ENCODE results near the gene HGD. TPM values are rescaled to one million over a fixed set of nuclear protein-coding genes. Genes with fewer than 3 reads are reported as not detected.
"Not testable (repeated sequence)": the region's sequence is repeated elsewhere in the genome, so short reads cannot be mapped to it uniquely, and the experiment has no call there.

The HGD gene
- total RNA-seq, 1 donor from 2014 or later, result 0.40 TPM

DNA sequence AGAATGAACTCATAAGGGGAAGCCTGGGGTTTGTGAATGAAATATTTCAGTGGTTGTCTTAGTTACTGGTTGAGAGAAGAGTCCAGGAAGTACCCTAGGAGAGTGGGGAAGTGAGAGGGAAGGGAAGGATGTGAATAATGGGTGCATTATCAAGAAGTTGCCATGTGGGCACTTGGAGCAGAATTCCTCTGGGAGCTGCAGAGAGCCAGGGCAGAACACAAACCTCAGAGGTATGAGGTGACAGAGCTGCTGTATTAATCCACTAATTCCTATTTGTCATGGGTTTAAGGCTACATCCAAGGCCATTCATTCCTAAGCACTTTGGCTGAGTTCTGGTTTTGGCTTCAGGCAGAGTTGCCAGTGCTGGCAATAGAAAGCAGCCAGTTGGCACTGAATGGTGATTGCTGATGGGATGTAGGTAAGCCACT lies 56.9 kb downstream of the HGD start:
- Mint-ChIP-seq H3K4me1 (ENCODE audit: low read depth) (peaks cover 2% of the 10 kb centered on the region), H3K27me3 (ENCODE audit: low read depth) (no peaks in the 10 kb centered on the region), H3K9me3 (ENCODE audit: low read depth) (peaks cover 16% of the 10 kb centered on the region), H3K36me3 (ENCODE audit: low read depth) (no peaks in the 10 kb centered on the region), H3K27ac (ENCODE audit: unreplicated experiment) (no peak overlapping the region), H3K4me3 (ENCODE audit: unreplicated experiment) (no peak overlapping the region)
- no peak for DNase-seq (ENCODE audit: low spot score)
- TF ChIP-seq, protein P1, sequence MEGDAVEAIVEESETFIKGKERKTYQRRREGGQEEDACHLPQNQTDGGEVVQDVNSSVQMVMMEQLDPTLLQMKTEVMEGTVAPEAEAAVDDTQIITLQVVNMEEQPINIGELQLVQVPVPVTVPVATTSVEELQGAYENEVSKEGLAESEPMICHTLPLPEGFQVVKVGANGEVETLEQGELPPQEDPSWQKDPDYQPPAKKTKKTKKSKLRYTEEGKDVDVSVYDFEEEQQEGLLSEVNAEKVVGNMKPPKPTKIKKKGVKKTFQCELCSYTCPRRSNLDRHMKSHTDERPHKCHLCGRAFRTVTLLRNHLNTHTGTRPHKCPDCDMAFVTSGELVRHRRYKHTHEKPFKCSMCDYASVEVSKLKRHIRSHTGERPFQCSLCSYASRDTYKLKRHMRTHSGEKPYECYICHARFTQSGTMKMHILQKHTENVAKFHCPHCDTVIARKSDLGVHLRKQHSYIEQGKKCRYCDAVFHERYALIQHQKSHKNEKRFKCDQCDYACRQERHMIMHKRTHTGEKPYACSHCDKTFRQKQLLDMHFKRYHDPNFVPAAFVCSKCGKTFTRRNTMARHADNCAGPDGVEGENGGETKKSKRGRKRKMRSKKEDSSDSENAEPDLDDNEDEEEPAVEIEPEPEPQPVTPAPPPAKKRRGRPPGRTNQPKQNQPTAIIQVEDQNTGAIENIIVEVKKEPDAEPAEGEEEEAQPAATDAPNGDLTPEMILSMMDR (IDR thresholded peaks at IDR 0.05), result no peak

DNA sequence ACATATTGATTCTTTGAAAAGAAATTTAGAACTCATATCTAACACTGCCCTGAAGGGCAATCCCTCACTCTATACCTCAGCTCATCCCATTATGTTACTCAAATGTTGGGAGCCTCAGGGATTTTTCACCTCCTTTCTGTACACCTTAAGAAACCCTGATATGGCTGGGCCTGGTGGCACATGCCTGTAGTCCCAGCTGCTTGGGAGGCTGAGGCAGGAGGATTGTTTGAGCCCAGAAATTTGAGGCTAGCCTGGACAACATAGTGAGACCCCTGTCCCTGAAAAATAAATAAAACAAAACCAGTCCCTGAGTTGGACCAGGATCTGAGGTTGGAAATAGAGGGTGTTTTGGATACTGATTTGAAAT lies 58.3 kb downstream of the HGD start:
- H3K27ac Mint-ChIP-seq (ENCODE audit: unreplicated experiment), result no peak overlapping the region
- H3K9me3 Mint-ChIP-seq (ENCODE audit: low read depth), result peaks cover 12% of the 10 kb centered on the region
- H3K4me1 Mint-ChIP-seq (ENCODE audit: low read depth), result peaks cover 2% of the 10 kb centered on the region
- no peak overlapping the region for H3K4me3 Mint-ChIP-seq (ENCODE audit: unreplicated experiment)
- no peaks in the 10 kb centered on the region for H3K27me3 Mint-ChIP-seq (ENCODE audit: low read depth)
- TF ChIP-seq, protein P1 (IDR thresholded peaks at IDR 0.05), result no peak
- no peak for DNase-seq (ENCODE audit: low spot score)
- no peaks in the 10 kb centered on the region for H3K36me3 Mint-ChIP-seq (ENCODE audit: low read depth)

DNA sequence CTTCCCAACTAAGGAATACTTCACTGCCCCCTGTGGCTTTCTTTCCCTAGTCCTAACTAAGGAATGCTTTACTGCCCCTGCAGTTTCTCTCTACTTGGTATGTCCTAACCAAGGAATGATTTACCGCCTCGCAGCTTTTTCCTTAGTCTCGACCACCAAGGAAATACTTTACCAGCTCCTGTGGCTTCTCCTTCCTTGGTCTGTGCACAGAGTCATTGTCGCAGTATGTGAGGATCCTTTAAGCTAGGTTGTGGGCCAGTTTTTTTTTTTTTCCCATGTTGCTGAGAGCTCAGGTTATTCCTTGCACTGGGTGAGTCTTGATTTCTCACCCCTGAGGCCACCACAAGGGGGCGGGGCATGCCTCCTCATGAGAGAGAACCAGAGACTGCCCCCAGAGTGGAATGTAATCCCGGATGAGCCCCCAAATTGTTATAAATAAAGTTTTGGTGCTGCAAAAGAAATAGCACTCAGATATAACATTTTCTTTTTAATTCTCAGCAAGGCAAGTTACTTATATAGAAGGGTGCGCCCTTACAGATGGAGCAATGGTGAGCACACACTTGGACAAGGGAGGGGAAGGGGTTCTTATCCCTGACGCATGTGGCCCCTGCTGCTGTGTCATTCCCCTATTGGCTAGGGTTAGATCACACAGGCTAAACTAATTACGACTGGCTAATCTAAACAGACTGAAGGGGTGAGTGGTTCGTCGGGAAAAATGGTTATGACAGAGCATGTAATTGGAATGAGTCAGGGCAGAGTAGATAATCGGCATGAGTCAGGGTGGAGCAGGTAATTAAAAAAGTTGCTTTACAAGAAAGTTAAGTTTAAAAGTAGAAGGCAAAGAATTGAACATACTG lies 58.9 kb downstream of the HGD start:
- Mint-ChIP-seq H3K36me3 (ENCODE audit: low read depth) (no peaks in the 10 kb centered on the region), H3K4me1 (ENCODE audit: low read depth) (peaks cover 2% of the 10 kb centered on the region), H3K27me3 (ENCODE audit: low read depth) (no peaks in the 10 kb centered on the region), H3K27ac (ENCODE audit: unreplicated experiment) (no peak overlapping the region), H3K9me3 (ENCODE audit: low read depth) (peaks cover 12% of the 10 kb centered on the region), H3K4me3 (ENCODE audit: unreplicated experiment) (no peak overlapping the region)
- no peak for DNase-seq (ENCODE audit: low spot score)
- TF ChIP-seq, protein P1 (IDR thresholded peaks at IDR 0.05), result peak; percentile 74

DNA sequence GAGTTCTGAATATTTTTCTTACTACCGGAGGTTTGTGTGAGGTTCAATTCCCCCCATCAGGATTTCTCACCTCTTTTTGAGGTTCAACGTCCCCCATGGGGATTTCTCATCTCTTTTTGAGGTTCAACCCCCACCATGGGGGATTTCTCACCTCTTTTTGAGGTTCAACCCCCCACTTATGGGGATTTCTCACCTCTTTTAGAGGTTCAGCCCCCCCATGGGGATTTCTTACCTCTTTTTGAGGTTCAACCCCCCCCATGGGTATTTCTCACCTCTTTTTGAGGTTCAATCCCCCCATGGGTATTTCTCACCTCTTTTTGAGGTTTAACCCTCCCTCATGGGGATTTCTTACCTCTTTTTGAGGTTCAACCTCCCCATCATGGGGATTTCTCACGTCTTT lies 59.6 kb downstream of the HGD start:
- Mint-ChIP-seq H3K4me3 (ENCODE audit: unreplicated experiment) (no peak overlapping the region), H3K27ac (ENCODE audit: unreplicated experiment) (no peak overlapping the region), H3K9me3 (ENCODE audit: low read depth) (peaks cover 12% of the 10 kb centered on the region), H3K27me3 (ENCODE audit: low read depth) (no peaks in the 10 kb centered on the region), H3K36me3 (ENCODE audit: low read depth) (no peaks in the 10 kb centered on the region), H3K4me1 (ENCODE audit: low read depth) (peaks cover 2% of the 10 kb centered on the region)
- TF ChIP-seq, protein P1 (IDR thresholded peaks at IDR 0.05), result no peak
- DNase-seq (ENCODE audit: low spot score), result no peak

DNA sequence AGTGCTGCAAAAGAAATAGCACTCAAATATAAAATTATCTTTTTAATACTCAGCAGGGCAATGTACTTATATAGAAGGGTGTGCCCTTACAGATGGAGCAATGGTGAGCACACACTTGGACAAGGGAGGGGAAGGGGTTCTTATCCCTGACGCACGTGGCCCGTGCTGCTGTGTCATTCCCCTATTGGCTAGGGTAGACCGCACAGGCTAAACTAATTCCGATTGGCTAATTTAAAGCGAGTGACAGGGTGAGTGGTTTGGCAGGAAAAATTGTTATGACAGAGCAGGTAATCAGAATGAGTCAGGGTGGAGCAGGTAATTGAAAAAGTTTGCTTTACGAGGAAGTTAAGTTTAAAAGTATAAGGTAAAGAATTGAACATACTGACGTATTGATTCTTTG lies 65.3 kb downstream of the HGD start:
- H3K4me3 Mint-ChIP-seq (ENCODE audit: unreplicated experiment); H3K27me3 Mint-ChIP-seq (ENCODE audit: low read depth); H3K9me3 Mint-ChIP-seq (ENCODE audit: low read depth); H3K4me1 Mint-ChIP-seq (ENCODE audit: low read depth); H3K27ac Mint-ChIP-seq (ENCODE audit: unreplicated experiment); H3K36me3 Mint-ChIP-seq (ENCODE audit: low read depth); DNase-seq (ENCODE audit: low spot score): not testable (repeated sequence)

Measured in chondrocyte (in vitro differentiated cells).